Left lung (tissue), 10 donors: Measurements from ENCODE around the gene RASGRP1. TPM values are rescaled to one million over a fixed set of nuclear protein-coding genes. Genes with fewer than 3 reads are reported as not detected.

Source experiments
- ATAC-seq: fragments of 200-7000 bp; cut with Tn5 transposase; one replicate; pipeline ENCODE4 v1.9.1; 2020; ENCODE audit warnings: moderate library complexity
- DNase-seq, 4 donors: peaks; one replicate each; pipeline ENCODE4 v3.0.0-alpha.2; 2013 to 2020
- H3K27ac ChIP-seq, 2 donors: fragments of 200-600 bp; sonication (generic) in 1 of 2; one replicate each; pipeline versions ENCODE4 v1.5.0 to v1.8.0; 2020 to 2021
- H3K27me3 ChIP-seq, 2 donors: fragments of 200-600 bp; sonication (generic) in 1 of 2; one replicate each; pipeline versions ENCODE4 v1.5.0 to v1.8.0; 2020 to 2021
- H3K36me3 ChIP-seq, 2 donors: fragments of 200-600 bp; sonication (generic) in 1 of 2; one replicate each; pipeline versions ENCODE4 v1.5.0 to v1.8.0; 2020 to 2021
- H3K4me1 ChIP-seq, 2 donors: fragments of 200-600 bp; one replicate each; pipeline ENCODE4 v1.8.0; 2021
- H3K4me3 ChIP-seq, 2 donors: fragments of 200-600 bp; sonication (generic) in 1 of 2; one replicate each; pipeline versions ENCODE4 v1.5.0 to v1.8.0; 2020 to 2021; ENCODE audit warnings: mild to moderate bottlenecking in 1 of 2
- H3K9me3 ChIP-seq, 2 donors: fragments of 200-600 bp; sonication (generic) in 1 of 2; one replicate each; pipeline versions ENCODE4 v1.5.0 to v1.8.0; 2020 to 2021
- CTCF ChIP-seq, 2 donors: fragments of 200-600 bp; sonication (generic) in 1 of 2; IDR thresholded peaks; one replicate each; pipeline versions ENCODE4 v1.5.0 to v1.8.0; 2021; ENCODE audit warnings: antibody characterized with exemption in 2 of 2
- intact Hi-C, 2 donors: fragments of 100-400 bp; cut with DNase I; formaldehyde crosslinking; loops; one replicate each; pipeline versions ENCODE4 v1.11.2 to v1.14.2; 2022
- polyA plus RNA-seq, 6 donors: library from polyadenylated mRNA; unstranded; fragments of 120-200 nt; gene quantifications; one replicate each; pipeline ENCODE4 v1.2.1, GENCODE V29; 2013; ENCODE audit not compliant: insufficient read length in 6 of 6
- total RNA-seq, 2 donors: library from RNA; stranded (reverse); fragmentation: NEBNext Ultra II Directional; extraction: Animal tissue kit (Norgen Biotek cat#: 25700); gene quantifications; one replicate each; pipeline ENCODE4 v1.2.1, GENCODE V29; 2021
- donor health status: DM: no; HTN: yes; CAD: no.
- donor health status: DM: no; HTN: no; CAD: no.

Gene RASGRP1
- total and polyA plus RNA-seq, 8 donors, result 1.2 to 19.2 (median 1.4) TPM

GRCh38 chr15:38559636-38560307 is 4.8 kb downstream of the RASGRP1 start:
- Histone ChIP-seq H3K27me3 (peaks cover 1 to 14% of the 10 kb centered on the region in 2 donors), H3K36me3 (no peaks in the 10 kb centered on the region), H3K9me3 (no peaks in the 10 kb centered on the region), H3K4me1 (peaks cover 0 to 17% of the 10 kb centered on the region in 2 donors), H3K4me3 (no peak overlapping the region), H3K27ac (no peak overlapping the region)
- intact Hi-C loops, result loop anchor here in 1 of 2 donors (10.0 kb wide), 2 partner anchors 95 to 125 kb away; no protein-coding TSS in a partner anchor
- TF ChIP-seq CTCF (IDR thresholded peaks at IDR 0.05), result no peak
- peak in 2 of 4 donors; percentile 79 to 84 for DNase-seq
- no peak for ATAC-seq

DNA sequence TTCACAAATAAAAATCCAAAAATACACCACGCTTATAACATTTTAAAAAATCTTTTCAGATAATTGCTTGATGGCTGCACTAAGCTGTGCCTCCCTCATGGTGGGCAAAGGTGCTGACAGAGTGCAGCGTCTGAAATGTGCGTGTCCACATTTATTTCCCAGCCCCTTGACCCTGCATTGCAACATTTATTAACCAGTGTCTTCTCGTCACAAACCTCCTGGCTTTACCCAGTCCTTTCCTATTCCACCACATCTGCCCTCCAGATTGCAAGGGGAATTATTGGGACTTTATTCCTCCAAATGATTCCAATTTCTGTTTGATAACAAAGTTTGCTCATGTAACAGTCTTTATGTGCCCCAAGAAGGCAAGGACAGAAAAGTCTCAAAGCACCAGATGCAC is 5.5 kb downstream of the RASGRP1 start:
- DNase-seq (no peak), ATAC-seq (no peak)
- Histone ChIP-seq H3K27me3 (peaks cover 0 to 7% of the 10 kb centered on the region in 2 donors), H3K27ac (no peak overlapping the region), H3K4me3 (no peak overlapping the region), H3K4me1 (peaks cover 0 to 11% of the 10 kb centered on the region in 2 donors), H3K9me3 (no peaks in the 10 kb centered on the region), H3K36me3 (no peaks in the 10 kb centered on the region)
- no peak for TF ChIP-seq CTCF (IDR thresholded peaks at IDR 0.05)
- intact Hi-C loops, result no loop called here

DNA sequence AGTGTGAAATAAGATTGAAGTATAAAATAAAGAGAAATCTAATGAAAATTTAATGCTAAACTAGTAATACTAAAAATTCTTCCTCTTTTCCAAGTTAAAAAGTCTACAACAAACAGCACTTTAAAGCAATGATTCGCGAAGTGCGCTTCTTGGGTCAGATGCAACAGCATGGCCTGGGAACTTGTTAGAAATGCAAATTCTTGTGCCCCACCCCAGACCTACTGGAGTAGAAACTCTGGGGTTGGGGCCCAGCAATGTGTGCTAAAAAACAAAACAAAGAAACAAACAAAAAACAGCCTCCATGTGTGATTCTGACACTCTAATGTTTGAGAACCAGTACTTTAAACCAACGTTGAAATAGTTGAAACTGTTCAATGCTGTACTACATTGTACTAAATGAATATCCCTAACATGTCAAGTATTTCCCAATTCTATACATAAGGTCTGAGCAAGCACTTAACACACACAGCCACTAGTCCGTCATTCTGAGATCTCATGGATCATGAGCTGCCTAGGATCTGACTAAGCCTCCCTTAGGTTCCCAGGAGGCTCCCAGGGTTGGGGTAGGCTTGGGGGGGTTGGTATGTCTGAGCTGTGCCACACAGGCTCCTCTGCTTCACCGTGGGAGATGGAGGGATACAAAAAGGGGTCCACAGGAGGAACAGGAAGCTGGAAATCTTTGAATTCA is 6.1 kb downstream of the RASGRP1 start:
- DNase-seq (no peak), ATAC-seq (no peak)
- H3K36me3 ChIP-seq, result no peaks in the 10 kb centered on the region
- no peak overlapping the region for H3K4me3 ChIP-seq
- no peak for TF ChIP-seq CTCF (IDR thresholded peaks at IDR 0.05)
- H3K4me1 ChIP-seq, result peaks cover 0 to 8% of the 10 kb centered on the region in 2 donors
- peaks cover 0 to 1% of the 10 kb centered on the region in 2 donors for H3K27me3 ChIP-seq
- intact Hi-C loops, result no loop called here
- H3K27ac ChIP-seq, result no peak overlapping the region
- H3K9me3 ChIP-seq, result no peaks in the 10 kb centered on the region

GRCh38 chr15:38557921-38558320 is 6.7 kb downstream of the RASGRP1 start:
- no peaks in the 10 kb centered on the region for H3K36me3 ChIP-seq
- peaks cover 0 to 8% of the 10 kb centered on the region in 2 donors for H3K4me1 ChIP-seq
- no peak overlapping the region for H3K4me3 ChIP-seq
- H3K9me3 ChIP-seq, result no peaks in the 10 kb centered on the region
- intact Hi-C loops, result no loop called here
- no peak for TF ChIP-seq CTCF (IDR thresholded peaks at IDR 0.05)
- H3K27me3 ChIP-seq, result no peaks in the 10 kb centered on the region
- ATAC-seq, result no peak
- H3K27ac ChIP-seq, result no peak overlapping the region
- no peak for DNase-seq

DNA sequence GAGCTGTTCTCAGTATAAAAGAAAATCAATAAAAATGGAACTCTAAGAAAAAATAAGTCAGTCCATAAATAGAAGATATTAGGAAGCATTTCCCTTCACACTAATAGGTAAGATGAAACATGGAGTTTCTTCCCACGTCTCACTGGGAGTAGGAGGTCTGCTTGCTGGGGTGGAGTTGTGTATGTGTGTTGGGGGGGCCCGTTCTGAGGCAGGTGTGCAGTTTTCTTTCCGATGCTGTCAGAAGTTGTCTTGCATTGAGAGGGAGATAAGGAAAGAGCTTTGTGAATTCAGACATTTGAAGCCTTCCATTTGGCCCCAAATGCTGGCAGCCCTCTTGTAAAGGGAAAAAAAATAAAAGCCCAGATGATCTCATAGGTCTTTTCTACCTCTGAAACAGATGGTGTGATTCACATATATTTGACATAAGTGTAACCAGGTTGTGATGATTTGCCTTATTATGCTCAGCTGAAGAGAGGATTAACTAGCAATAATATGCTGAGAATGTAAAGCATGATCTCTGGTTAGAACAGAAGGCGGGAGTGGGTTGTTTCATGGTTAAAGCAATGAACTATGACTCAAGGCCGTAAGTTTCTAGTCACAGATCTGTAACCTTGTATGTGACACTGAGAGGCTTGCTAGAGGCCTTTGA is 8.8 kb downstream of the RASGRP1 start:
- TF ChIP-seq CTCF (IDR thresholded peaks at IDR 0.05), result no peak
- Histone ChIP-seq H3K27me3 (no peaks in the 10 kb centered on the region), H3K4me3 (no peak overlapping the region), H3K9me3 (no peaks in the 10 kb centered on the region), H3K4me1 (peaks cover 0 to 8% of the 10 kb centered on the region in 2 donors), H3K36me3 (no peaks in the 10 kb centered on the region), H3K27ac (no peak overlapping the region)
- DNase-seq (no peak), ATAC-seq (no peak)
- intact Hi-C loops, result no loop called here
